EL (cell line): ENCODE results near the gene TBCCD1.
A peak's percentile ranks its signal among the peaks of the same experiment; 100 is the strongest.
"Not testable (repeated sequence)": the region's sequence is repeated elsewhere in the genome, so short reads cannot be mapped to it uniquely, and the experiment has no call there.

Source experiments
- DNase-seq: peaks from one replicate; pipeline ENCODE4 v3.0.0-alpha.2; 2016

The TBCCD1 gene

GRCh38 chr3:186515125-186515524 is 52.0 kb downstream of the TBCCD1 start:
- DNase-seq: no peak

GRCh38 chr3:186514296-186515002 is 52.7 kb downstream of the TBCCD1 start:
- peak; percentile 14 for DNase-seq

- DNase-seq: no peak
Measured at GRCh38 chr3:186513386-186513785, 53.8 kb downstream of the TBCCD1 start.

- DNase-seq: no peak
Measured at GRCh38 chr3:186512570-186513302, 54.4 kb downstream of the TBCCD1 start.

- no peak for DNase-seq
Measured at GRCh38 chr3:186511702-186512101, 55.4 kb downstream of the TBCCD1 start.

- no peak for DNase-seq
Measured at GRCh38 chr3:186511245-186511644, 55.9 kb downstream of the TBCCD1 start.

GRCh38 chr3:186510374-186511079 is 56.6 kb downstream of the TBCCD1 start:
- no peak for DNase-seq

GRCh38 chr3:186509423-186509822 is 57.7 kb downstream of the TBCCD1 start:
- no peak for DNase-seq

- no peak for DNase-seq
Measured at GRCh38 chr3:186506857-186507256, 60.3 kb downstream of the TBCCD1 start.

- no peak for DNase-seq
Measured at GRCh38 chr3:186506191-186506739, 60.9 kb downstream of the TBCCD1 start.

- DNase-seq: no peak
Measured at GRCh38 chr3:186502966-186503712, 64.0 kb downstream of the TBCCD1 start.

GRCh38 chr3:186502138-186502948 is 64.8 kb downstream of the TBCCD1 start:
- no peak for DNase-seq

- DNase-seq: not testable (repeated sequence)
Measured at GRCh38 chr3:186499949-186500348, 67.2 kb downstream of the TBCCD1 start.

GRCh38 chr3:186498022-186498421 is 69.1 kb downstream of the TBCCD1 start:
- DNase-seq: not testable (repeated sequence)

- DNase-seq: no peak
Measured at GRCh38 chr3:186497608-186498007, 69.5 kb downstream of the TBCCD1 start.

GRCh38 chr3:186496635-186497034 is 70.5 kb downstream of the TBCCD1 start:
- DNase-seq: no peak
